ENCODE data around the gene VPS13D.
"Not testable (repeated sequence)": the region's sequence is repeated elsewhere in the genome, so short reads cannot be mapped to it uniquely, and the experiment has no call there.

VPS13D gene

DNA sequence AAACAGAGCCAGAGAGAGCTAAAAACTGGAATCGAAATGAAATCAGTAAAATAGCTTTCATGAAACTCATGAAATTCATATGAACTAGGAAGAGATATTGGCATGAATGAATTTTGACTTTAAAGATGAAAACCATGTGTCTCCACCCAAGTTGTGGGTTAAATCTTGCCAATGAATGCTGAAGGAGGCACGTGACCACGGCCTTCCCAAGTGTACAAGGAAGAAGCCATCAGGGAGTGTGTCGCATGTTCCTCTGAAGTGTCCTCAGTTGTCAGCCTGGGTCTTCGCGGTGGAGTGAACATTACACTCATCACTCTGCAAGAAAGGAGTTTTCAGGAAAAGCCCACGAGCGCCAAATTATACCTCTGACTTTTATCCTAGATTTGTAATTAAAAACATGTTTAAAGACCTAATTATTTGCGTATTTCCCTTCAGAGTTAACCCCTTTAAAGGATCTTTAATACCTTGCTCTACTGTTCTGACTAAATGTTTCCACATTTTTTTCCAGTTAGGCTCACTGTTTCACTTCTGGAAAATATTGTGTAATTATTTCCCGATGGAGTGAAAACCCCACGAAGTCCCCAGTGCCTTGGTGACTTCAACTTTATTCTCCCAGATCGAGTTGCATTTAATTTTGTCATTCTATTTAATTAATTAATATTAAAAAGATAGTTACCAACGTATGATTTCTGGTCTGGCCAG lies 269.9 kb downstream of the VPS13D start:
- no peak for DNase-seq

DNA sequence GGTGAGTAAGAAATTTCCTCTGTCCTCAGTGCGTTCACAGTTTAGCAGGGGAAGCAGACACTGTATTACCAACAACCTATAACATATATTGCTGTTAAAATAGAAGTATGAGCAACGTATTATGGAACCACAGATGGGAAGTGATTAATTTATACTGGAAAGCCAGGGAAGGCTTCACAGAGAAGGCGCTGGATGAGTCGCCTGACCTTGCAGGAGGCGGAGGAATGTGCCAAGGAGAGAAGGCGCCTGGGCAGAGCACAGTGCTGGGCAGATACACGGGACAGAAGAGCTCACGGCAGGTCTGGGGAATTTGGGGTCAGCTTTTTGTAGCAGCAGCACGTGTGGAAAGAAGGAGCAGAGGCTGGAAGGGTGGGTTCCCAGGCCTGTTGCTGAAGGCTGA lies 271.8 kb downstream of the VPS13D start:
- no peak for DNase-seq

- no peak for DNase-seq
These were observed 272.7 kb downstream of the VPS13D start for GRCh38 chr1:12502336-12503109.

DNA sequence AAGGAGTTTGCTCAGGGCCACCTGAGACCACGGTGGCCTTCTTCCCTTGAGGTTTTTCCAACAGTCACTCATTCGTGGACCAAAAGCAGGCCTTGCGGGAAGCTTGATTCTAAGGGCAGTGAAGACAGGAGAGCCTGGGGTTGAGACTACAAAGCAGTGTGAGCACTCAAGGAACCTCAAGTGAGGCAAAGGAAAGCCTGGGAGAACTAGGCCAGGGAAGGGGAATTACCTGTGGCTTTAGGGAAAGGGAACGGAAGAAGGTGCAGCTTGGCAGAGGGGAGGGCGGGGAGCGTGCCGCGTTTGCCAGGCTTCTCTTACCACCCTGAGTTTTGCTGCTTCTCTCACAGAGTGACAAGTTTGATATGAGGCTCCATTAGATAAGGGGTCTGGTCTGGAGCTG lies 273.9 kb downstream of the VPS13D start:
- no peak for DNase-seq

GRCh38 chr1:12504601-12505000 lies 274.8 kb downstream of the VPS13D start:
- DNase-seq, result no peak

DNA sequence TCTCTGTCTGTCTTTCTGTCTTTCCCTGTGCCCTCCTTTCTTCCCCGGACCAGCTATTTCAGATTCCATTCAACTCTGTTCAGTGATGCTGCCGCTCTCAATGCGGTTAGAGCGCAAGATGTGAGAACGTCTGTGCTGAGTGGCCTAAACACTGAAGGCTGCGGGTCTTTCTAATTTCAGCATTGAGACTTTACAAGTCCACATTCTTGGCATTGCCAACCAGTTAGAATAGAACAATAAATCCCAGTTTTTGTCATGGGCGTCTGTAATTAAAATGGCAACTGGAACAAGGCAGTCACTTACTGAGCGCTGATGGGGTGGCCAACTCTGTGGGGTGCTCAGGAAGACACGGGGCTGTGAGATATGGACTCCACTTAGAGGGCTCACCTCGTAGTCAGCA lies 275.4 kb downstream of the VPS13D start:
- DNase-seq, result no peak

DNA sequence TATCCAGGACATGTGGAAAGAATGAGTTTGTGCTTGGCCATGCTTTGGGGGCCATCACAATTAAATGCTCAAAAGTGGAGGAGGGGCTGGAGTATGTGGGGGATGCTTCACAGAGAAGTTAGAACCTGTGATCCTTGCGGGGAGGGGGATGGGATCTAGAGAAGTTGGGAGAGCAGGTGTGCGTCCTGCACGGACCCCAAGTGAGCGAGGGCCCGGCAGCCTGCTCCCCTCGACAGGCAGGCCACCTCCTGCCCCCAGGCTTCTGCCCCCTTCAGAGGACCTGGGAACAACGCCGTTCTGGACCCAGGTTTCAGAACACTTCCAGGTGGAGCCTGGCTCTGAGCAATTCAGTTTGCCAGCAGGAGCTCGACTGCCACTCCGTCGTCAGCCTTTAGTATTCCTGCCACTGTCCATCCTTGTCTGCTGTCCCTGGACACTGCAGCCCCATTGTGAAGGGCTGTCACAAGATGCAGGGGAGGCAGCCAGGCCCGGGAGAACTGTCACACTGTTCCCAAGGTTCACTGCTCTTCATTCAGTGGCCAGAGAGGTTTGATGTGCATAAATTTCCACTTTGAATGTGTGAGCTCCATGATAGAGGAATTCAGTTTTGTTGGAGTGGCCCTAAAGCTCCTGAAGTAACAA lies 275.9 kb downstream of the VPS13D start:
- DNase-seq, result no peak

- peak; percentile 23 for DNase-seq
These were observed 276.8 kb downstream of the VPS13D start for GRCh38 chr1:12506281-12507280.

GRCh38 chr1:12507631-12508030 lies 277.8 kb downstream of the VPS13D start:
- no peak for DNase-seq

GRCh38 chr1:12508849-12509248 lies 279.0 kb downstream of the VPS13D start:
- DNase-seq, result no peak

DNA sequence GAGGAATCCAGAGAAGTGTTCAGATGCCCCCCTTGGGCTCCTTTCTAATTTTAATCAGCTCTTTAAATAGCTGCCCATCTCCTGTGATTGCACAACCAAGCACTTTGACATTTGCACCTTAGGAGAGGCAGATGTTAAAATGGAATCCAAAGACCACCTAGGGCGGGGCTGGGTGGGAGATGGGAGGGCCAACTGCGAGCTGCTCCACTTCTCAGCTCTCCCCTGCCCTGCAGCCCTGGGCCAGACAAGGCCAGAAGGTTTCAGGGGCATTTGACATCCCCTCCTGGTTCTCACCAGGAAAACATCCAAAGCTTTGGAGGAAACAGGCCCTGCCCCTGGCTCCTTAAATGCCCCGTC lies 281.3 kb downstream of the VPS13D start:
- no peak for DNase-seq

- no peak for DNase-seq
These were observed 282.0 kb downstream of the VPS13D start for GRCh38 chr1:12511516-12512468.

DNA sequence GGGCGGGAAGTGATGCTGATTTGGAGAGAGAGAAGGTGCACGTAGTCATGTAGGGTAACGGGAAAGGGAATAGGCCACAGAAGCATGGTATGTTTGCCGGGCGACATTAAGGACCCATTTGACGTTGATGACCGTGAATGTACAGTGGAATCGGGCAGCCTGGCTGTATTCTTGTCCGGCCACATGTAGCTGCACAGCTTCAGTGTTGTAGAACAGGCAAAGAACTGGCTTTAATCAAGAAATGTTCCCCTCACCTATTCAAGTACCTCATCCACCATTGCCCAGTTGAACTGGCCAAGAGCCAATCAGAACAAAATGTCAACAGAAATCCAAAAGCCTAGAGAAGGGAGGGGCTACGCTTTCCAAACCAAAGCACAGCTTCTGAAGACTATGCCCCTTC lies 283.4 kb downstream of the VPS13D start:
- no peak for DNase-seq

DNA sequence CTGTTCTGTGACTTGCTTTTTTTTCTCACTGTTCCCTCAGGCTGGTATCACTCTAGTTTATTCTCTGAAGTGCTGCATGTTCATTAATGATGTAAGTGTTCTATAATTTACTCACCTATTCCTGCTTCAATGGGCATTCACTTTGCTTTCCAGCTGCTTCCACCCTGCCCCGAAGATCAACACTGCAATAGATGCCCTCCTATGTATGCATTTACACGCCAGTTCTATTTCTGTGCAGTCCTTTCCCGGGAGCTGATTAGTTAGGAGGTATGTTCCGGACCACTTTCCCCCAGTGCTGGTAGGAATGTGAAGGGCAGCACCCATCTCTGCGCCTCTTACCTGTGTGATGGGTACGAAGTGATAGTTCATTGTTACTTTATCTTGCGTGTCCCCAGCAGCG lies 284.8 kb downstream of the VPS13D start:
- DNase-seq, result no peak

- DNase-seq, result no peak
These were observed 285.4 kb downstream of the VPS13D start for GRCh38 chr1:12515234-12515633.

- DNase-seq, result no peak
These were observed 286.9 kb downstream of the VPS13D start for GRCh38 chr1:12516741-12517140.

- no peak for DNase-seq
These were observed 289.3 kb downstream of the VPS13D start for GRCh38 chr1:12518931-12519692.

DNA sequence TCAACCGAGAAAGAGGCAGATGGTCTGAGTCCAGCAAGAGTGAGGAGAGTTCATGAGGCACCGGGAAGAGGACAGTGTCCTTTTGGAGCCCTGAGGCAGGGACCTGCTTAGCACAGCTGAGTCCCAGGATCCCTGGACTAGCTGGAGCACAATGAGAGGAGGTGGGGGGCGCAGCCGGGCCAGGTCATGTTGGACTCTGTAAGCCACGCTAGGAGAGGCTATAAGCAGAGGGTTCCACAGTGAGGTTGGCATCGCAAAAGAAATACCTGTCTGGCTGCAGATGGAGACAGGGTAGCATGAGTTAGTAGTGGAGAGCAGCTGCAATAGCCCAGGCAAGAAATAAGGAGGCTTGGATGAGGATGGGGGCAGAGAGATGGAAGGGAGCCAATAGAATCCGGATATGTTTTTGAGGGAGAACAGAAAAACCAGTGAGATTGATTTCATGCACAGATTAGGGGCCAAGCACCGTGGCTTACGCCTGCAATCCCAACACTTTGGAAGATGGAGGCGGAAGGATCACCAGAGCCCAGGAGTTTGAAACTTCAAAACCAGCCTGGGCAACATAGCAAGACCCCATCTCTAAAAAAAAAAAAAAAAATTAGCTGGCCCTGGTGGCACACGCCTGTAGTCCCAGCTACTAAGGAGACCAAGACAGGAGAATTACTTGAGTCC lies 290.0 kb downstream of the VPS13D start:
- DNase-seq, result no peak

- no peak for DNase-seq
These were observed 291.3 kb downstream of the VPS13D start for GRCh38 chr1:12521096-12521495.

DNA sequence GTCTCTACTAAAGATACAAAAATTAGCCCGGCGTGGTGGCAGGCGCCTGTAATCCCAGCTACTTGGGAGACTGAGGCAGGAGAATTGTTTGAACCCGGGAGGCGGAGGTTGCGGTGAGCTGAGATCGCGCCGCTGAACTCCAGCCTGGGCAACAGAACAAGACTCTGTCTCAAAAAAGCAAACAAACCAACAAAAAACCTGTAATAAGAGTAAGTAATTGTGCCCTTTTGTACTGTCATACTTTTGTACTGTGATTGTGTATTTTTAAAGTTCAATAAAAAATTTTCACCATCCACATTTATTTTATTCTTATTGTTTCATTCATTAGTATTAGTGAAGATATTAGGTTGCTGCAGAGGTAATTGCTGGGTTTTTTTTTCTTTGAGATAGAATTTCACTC lies 292.9 kb downstream of the VPS13D start:
- not testable (repeated sequence) for DNase-seq
